ENCODE measurements around the gene GAB2. TPM values are rescaled to one million over a fixed set of nuclear protein-coding genes. Genes with fewer than 3 reads are reported as not detected.

The GAB2 gene
- total RNA-seq, 4 donors from 2014 or later: 18.0 to 42.4 (median 26.0) TPM

GRCh38 chr11:78292109-78292803 lies 125.4 kb downstream of the GAB2 start:
- Histone ChIP-seq H3K9me3 (peaks cover 0 to 5% (median 3%) of the 10 kb centered on the region in 4 donors), H3K4me1 (peaks cover 0 to 18% (median 0%) of the 10 kb centered on the region in 4 donors), H3K27me3 (no peaks in the 10 kb centered on the region), H3K36me3 (no peaks in the 10 kb centered on the region), H3K4me3 (no peak overlapping the region), H3K27ac (replicated peaks in 1 of 4) (no peak overlapping the region)
- WGBS: 82% methylated on average over 9 of the region's 9 CpGs
- intact Hi-C loops (cut with DNase I): no loop called here
- no peak for DNase-seq (ENCODE audit: extremely low spot score)
- TF ChIP-seq CTCF (IDR thresholded peaks at IDR 0.05) (no peak), EP300 (IDR thresholded peaks at IDR 0.05) (no peak), POLR2AphosphoS5 (IDR thresholded peaks at IDR 0.05) (no peak), POLR2A (IDR thresholded peaks at IDR 0.05; ENCODE audit: low read depth) (no peak)

GRCh38 chr11:78291503-78292108 lies 126.0 kb downstream of the GAB2 start:
- H3K9me3 ChIP-seq: peaks cover 0 to 5% (median 3%) of the 10 kb centered on the region in 4 donors
- intact Hi-C loops (cut with DNase I): no loop called here
- DNase-seq (ENCODE audit: extremely low spot score): no peak
- H3K36me3 ChIP-seq: no peaks in the 10 kb centered on the region
- TF ChIP-seq POLR2AphosphoS5 (IDR thresholded peaks at IDR 0.05) (no peak), CTCF (IDR thresholded peaks at IDR 0.05) (no peak), POLR2A (IDR thresholded peaks at IDR 0.05; ENCODE audit: low read depth) (no peak), EP300 (IDR thresholded peaks at IDR 0.05) (no peak)
- no peaks in the 10 kb centered on the region for H3K27me3 ChIP-seq
- no peak overlapping the region for H3K27ac ChIP-seq (replicated peaks in 1 of 4)
- 99% methylated on average over 6 of the region's 6 CpGs for WGBS
- H3K4me1 ChIP-seq: peaks cover 0 to 17% (median 0%) of the 10 kb centered on the region in 4 donors
- H3K4me3 ChIP-seq: no peak overlapping the region

- Histone ChIP-seq H3K36me3 (no peaks in the 10 kb centered on the region), H3K4me3 (no peak overlapping the region), H3K27me3 (no peaks in the 10 kb centered on the region), H3K4me1 (peaks cover 0 to 14% (median 0%) of the 10 kb centered on the region in 4 donors), H3K27ac (replicated peaks in 1 of 4) (no peak overlapping the region), H3K9me3 (peaks cover 0 to 5% (median 3%) of the 10 kb centered on the region in 4 donors)
- WGBS: 88% methylated on average over 6 of the region's 6 CpGs
- intact Hi-C loops (cut with DNase I): no loop called here
- TF ChIP-seq EP300 (IDR thresholded peaks at IDR 0.05) (no peak), CTCF (IDR thresholded peaks at IDR 0.05) (no peak), POLR2A (IDR thresholded peaks at IDR 0.05; ENCODE audit: low read depth) (no peak), POLR2AphosphoS5 (IDR thresholded peaks at IDR 0.05) (peak; percentile 44 to 71)
- DNase-seq (ENCODE audit: extremely low spot score): no peak
Observed at GRCh38 chr11:78290293-78291176, 127.1 kb downstream of the GAB2 start.

- Histone ChIP-seq H3K36me3 (no peaks in the 10 kb centered on the region), H3K27ac (replicated peaks in 1 of 4) (no peak overlapping the region), H3K9me3 (peaks cover 0 to 5% (median 3%) of the 10 kb centered on the region in 4 donors), H3K4me1 (peaks cover 0 to 12% (median 0%) of the 10 kb centered on the region in 4 donors), H3K27me3 (no peaks in the 10 kb centered on the region), H3K4me3 (no peak overlapping the region)
- TF ChIP-seq POLR2A (IDR thresholded peaks at IDR 0.05; ENCODE audit: low read depth) (no peak), POLR2AphosphoS5 (IDR thresholded peaks at IDR 0.05) (no peak), EP300 (IDR thresholded peaks at IDR 0.05) (no peak), CTCF (IDR thresholded peaks at IDR 0.05) (no peak)
- DNase-seq (ENCODE audit: extremely low spot score): no peak
- intact Hi-C loops (cut with DNase I): no loop called here
- WGBS: 68% methylated on average over 7 of the region's 7 CpGs
Observed at GRCh38 chr11:78289552-78290292, 127.9 kb downstream of the GAB2 start.
